ENCODE data around the gene PIEZO2. TPM values are rescaled to one million over a fixed set of nuclear protein-coding genes. Genes with fewer than 3 reads are reported as not detected.

The PIEZO2 gene
- total and polyA plus RNA-seq, 2 of the 8 experiments (the other 6 are each of a cell fraction or from before 2014, with no cell fraction given), result 4.7 to 16.5 TPM

- Histone ChIP-seq H3K4me2 (ENCODE audit: insufficient read depth in 1 of 2, low read depth in 2 of 2, low read length in 2 of 2) (no peak overlapping the region), H3K56ac (replicated peaks; ENCODE audit: insufficient read length, low read depth, low read length) (no peak overlapping the region), H2BK20ac (ENCODE audit: low read length) (no peak overlapping the region), H3K23ac (ENCODE audit: insufficient read length) (no peak overlapping the region), H3K9me3 (ENCODE audit: insufficient read depth in 2 of 2, low read depth in 1 of 2, low read length in 1 of 2) (no peaks in the 10 kb centered on the region), H3K27me3 (replicated peaks in 1 of 4; ENCODE audit: control insufficient read depth in 3 of 4, extremely low read depth in 1 of 4, insufficient read depth in 3 of 4, low read length in 3 of 4) (no peaks in the 10 kb centered on the region), H4K5ac (ENCODE audit: insufficient read length, low read depth, low read length) (no peak overlapping the region), H3K4me3 (ENCODE audit: extremely low read depth in 1 of 4, insufficient read depth in 2 of 4, low read depth in 3 of 4, low read length in 4 of 4) (no peak overlapping the region), H2AFZ (ENCODE audit: low read length) (no peak overlapping the region), H4K20me1 (replicated peaks in 1 of 2; ENCODE audit: control insufficient read depth in 1 of 2, insufficient read depth in 2 of 2, low read length in 2 of 2) (peaks cover 0 to 3% of the 10 kb centered on the region in 2 experiments), H2BK12ac (ENCODE audit: low read depth, low read length) (no peak overlapping the region), H3K9ac (replicated peaks in 1 of 4; ENCODE audit: extremely low read depth in 1 of 4, low read depth in 3 of 4, low read length in 3 of 4) (no peak overlapping the region), H2BK5ac (ENCODE audit: low read depth, low read length) (no peak overlapping the region), H4K8ac (ENCODE audit: extremely low read depth, insufficient read depth, low read length) (no peak overlapping the region), H3K4me1 (replicated peaks in 1 of 4; ENCODE audit: control insufficient read depth in 3 of 4, insufficient read depth in 4 of 4, low read length in 3 of 4) (no peaks in the 10 kb centered on the region), H2BK15ac (ENCODE audit: low read length) (no peak overlapping the region), H3K18ac (ENCODE audit: extremely low read depth, low read length) (0 out of 2 replicates have a peak overlapping the region, but pooled peaks have one; percentile 13), H2AK5ac (ENCODE audit: low read depth, low read length) (no peak overlapping the region), H3K27ac (ENCODE audit: low read depth, low read length) (no peak overlapping the region), H3K14ac (ENCODE audit: insufficient read length) (no peak overlapping the region), H3K23me2 (ENCODE audit: low read depth, low read length) (no peaks in the 10 kb centered on the region; the same call in 1 of the 2 replicates), H3K36me3 (ENCODE audit: control insufficient read depth in 2 of 4, insufficient read depth in 4 of 4, low read length in 3 of 4) (no peaks in the 10 kb centered on the region), H3K4ac (replicated peaks; ENCODE audit: insufficient read length, low read depth, low read length) (no peak overlapping the region), H4K91ac (replicated peaks; ENCODE audit: insufficient read length, low read length) (no peak overlapping the region), H3K79me2 (ENCODE audit: control insufficient read depth in 1 of 2, insufficient read depth in 2 of 2, low read length in 2 of 2) (no peaks in the 10 kb centered on the region), H2BK120ac (replicated peaks; ENCODE audit: low read depth, low read length) (no peak overlapping the region), H3K79me1 (ENCODE audit: low read depth, low read length) (no peaks in the 10 kb centered on the region)
- FAIRE-seq (no peak), DNase-seq (ENCODE audit: low read depth in 1 of 2, low spot score in 2 of 2) (no peak)
- POLR2A ChIA-PET (ENCODE audit: partially characterized antibody), result no interaction called here
- CTCF ChIA-PET (ENCODE audit: partially characterized antibody), result interaction anchor here (1.0 to 1.3 kb wide), 3 partner anchors 10 to 122 kb away, joined by 3 to 4 read pairs (median 3); no protein-coding TSS in a partner anchor
- 87% methylated on average over 10 of the region's 10 CpGs; no CpG with 5 or more reads in 1 of the 2 experiments for WGBS, 2 experiments (ENCODE audit: extremely low coverage in 1 of 2, insufficient coverage in 1 of 2, insufficient read length in 1 of 2, insufficient replicate concordance in 2 of 2, low coverage in 1 of 2, low lambda C conversion rate in 2 of 2, missing lambda C conversion rate in 1 of 2)
- TF ChIP-seq POLR2AphosphoS5 (IDR thresholded peaks at IDR 0.05; ENCODE audit: low read depth, low read length), result no peak
- no peak for TF ChIP-seq CREB1 (IDR thresholded peaks at IDR 0.05)
- TF ChIP-seq BRCA1 (IDR thresholded peaks at IDR 0.05; ENCODE audit: low read depth, low read length), result no peak
- TF ChIP-seq EZH2 (IDR thresholded peaks at IDR 0.05; ENCODE audit: low read depth, low read length, severe bottlenecking), result no peak
- TF ChIP-seq BACH1 (IDR thresholded peaks at IDR 0.05; ENCODE audit: low read length), result no peak
These were observed 175.7 kb downstream of the PIEZO2 start for GRCh38 chr18:10973567-10974203.
